GM19467 (cell line): ENCODE measurements around the gene ATP6V1B1.

ENCODE experiments used
- ATAC-seq: cut with Tn5 transposase; IDR thresholded peaks from one replicate; pipeline ENCODE4 v1.9.1; 2021; ENCODE audit warnings: mild to moderate bottlenecking, moderate library complexity; ENCODE audit not compliant: unreplicated experiment

ATP6V1B1 gene

DNA sequence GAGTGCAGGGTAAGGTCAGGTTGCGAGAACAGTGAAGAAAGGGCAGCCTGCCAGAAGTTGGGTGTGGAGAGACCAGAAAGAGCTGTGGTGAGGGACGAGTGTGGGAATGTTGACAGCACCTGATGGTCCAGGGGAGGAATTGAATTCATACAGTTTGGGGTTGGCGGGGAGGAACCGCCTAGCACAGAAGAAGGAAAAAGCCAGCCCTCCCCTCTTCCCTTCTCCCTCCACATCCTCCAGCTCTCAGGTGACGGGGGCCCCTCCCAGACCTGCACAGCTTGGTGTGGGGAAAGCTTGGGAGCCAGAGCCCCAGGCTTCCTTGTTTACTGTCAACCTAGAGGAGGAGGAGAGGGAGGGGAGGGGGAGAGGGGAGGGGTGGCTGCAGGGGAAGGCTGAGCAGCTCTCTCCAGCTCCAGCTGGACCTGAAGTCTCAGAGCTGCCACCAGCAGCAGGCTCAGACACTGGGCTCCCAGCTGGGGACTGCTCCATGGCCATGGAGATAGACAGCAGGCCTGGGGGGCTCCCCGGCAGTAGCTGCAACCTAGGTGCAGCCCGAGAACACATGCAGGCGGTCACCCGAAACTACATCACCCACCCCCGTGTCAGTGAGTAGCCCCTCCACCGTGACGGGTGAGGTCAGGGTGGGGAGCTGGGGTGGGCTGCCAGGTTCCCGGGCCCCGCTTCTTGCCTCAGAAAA is at the start of gene ATP6V1B1:
Gene ATP6V1B1 (plus strand): TSS at position 433 of the 697 bp plus-strand sequence. CDS start 55 bp downstream, at position 488.
- ATAC-seq = no peak

DNA sequence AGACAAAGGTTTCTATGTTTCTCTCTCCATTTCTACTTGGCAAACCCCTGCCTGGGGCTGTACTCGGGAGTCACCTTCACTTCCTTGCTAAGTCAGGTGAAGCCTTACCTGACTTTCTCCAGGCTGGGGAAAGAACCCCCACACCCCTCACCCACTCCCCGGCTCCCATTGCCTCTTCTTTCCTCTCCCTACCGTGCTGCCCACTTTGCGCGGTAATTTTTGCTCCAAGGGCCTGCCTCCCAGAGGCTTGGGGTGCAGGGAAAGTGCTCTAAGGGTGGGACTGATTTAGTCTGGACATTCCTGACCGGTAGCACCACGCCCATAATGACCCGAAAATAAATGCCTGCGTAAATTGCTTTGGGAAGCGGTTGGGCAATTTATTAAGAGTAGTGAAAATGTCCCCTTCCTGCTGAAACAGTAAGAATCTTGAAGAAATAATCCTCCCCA is 49.1 kb upstream of the ATP6V1B1 start:
- ATAC-seq = no peak

DNA sequence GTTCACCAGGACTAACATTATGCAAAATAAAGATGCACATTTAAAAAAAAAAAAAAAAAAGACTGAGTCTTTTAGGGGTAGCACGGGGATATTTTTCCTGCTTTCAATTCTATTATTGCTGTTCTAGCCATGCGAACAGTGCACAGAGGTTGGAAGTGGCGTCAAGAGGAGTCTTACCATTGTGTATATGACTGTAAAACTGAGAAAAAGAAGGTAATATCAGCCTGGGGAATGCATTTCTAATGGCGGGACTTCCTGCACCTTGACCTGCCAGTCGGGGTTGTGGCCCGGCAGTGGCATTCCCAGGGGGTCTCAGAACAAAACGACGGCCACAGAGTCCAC is 48.5 kb upstream of the ATP6V1B1 start:
- ATAC-seq = no peak

DNA sequence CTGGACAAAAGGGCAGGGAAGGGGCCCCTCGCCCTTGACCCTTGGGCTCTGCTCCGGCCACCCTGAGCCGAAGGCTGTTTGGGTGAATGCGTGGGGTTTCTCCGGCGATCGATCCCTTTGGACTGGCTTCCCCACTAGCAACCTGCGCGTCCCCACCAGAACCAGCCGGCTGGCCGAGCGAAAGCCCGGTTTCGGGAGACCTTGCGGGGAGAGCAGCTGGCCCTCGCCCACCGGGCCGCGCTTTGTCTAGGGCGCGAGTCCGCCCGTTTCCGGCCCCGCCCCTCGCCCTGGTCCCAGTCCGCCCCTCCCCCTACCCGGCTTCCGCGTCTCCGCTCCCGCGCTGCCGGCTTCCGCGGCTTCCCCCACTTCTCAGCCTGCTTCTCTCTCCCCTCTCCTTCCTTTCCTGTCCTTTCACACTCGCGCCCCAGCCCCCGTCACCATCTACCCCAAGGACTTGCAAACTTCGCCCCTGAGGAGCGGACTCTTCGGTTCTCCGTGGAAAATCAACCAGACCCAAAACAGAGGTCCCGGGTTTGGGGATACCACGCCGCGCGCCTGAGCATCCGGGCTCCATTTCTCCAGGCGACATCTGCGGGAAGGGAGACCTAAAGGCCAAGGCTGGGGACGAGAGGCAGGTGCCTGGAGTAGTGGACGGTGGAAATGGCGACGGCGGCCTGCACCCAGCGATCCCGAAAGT is 48.0 kb upstream of the ATP6V1B1 start:
- ATAC-seq = no peak

DNA sequence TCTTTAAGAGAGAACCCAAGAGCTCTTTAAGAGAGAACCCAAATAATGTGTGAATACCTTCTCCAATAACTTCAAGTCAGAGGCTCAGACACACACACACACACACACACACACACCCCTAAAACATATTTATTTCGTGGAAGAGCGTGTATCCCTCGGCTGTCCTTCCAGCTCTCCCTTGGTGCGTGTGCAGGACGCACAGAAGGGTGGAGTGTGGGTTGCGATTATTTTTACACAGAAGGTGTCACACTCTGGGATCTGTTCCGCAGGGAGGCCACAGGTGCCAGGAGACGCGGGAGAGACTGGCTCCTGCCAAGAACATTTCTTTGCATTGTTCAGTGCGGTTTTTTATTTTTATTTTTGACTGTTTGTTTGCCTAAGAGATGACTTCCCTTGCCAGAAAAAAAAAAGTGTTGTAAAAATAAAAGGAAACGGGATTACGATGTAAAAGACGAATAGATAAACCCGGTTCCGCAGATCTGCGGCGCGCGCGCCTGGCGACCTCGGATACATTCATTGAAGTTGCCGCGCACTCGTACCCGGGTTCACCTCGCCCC is 47.3 kb upstream of the ATP6V1B1 start:
- ATAC-seq = no peak

DNA sequence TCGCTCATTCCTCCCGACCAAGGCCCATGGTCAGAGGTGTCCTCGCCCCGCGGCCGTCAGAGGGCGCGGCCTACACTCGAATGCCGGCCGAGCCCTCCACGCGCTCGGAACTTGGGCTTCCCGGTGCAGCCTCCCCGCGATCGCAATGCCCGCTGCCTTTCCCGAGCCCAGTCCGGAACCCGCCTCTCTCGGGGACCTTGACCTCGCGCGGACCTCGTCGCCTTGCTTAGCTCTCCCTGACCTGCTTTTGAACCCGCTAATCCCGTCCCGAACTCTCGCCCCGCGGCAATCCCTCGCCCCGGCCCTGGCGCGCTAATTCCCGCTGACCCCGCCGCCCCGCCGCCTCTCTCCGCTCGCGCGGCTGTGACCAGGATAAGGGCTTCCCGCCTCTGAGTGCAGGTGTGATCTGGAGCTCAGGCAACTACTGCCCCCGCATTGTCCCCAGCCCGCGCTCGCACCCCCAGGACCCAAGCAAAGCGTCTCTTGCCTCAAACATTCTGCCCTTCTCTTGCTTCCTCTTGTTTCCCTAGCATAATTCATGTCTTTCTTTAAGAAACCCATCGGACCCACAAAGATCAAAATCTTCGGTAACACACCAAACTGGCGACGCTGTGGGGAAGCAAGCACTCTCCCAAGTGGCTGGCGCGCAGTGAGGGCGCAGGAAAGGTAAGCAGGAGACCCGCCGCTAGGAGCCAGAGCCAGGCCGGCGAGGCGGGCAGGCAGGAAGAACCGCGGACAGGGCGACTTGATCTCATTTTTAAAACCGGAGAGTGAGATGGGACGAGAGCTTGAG is 46.6 kb upstream of the ATP6V1B1 start:
- no peak for ATAC-seq

DNA sequence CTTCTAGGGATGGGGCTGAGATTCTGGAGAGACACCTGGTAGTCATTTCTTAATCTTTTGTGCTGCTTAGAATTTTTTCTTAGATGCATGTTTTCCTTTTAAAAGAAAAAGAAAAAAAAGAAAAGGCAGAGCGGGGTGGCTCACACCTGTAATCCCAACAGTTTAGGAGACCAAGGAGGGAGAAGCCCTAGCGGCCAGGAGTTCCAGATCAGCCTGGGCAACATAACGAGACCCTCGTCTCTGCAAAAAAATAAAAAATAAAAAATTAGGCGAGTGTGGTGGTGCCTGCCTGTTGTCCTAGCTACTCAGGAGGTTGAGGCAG is 46.0 kb upstream of the ATP6V1B1 start:
- no peak for ATAC-seq

DNA sequence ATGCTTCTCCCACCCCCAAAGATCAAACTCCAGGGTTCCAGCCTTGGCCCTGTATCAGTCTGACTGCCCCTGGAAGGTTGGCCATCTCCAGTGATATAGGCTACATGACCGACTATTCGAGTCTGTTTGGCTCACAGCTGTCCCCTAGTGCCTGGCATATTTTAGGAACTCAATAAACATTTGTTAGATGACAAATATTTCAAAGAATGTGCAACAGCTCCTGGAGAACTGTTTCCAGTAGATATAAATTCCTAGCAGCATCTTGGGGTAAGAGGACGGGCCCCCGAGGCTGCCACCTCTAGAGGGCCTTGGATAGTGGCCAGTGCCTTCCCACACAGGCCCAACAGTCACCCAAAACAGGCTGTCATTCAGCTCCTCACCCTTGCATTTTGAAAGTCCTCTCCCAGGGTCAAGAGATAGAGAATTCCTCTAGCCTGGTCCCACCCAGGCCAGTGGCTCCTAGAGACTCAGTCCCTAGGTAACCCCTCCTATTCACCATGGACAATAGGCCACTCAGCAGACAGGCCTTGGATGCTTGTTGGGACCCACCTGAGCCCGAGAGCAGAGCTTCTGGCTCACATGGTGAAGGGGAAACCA is 45.1 kb upstream of the ATP6V1B1 start:
- no peak for ATAC-seq

DNA sequence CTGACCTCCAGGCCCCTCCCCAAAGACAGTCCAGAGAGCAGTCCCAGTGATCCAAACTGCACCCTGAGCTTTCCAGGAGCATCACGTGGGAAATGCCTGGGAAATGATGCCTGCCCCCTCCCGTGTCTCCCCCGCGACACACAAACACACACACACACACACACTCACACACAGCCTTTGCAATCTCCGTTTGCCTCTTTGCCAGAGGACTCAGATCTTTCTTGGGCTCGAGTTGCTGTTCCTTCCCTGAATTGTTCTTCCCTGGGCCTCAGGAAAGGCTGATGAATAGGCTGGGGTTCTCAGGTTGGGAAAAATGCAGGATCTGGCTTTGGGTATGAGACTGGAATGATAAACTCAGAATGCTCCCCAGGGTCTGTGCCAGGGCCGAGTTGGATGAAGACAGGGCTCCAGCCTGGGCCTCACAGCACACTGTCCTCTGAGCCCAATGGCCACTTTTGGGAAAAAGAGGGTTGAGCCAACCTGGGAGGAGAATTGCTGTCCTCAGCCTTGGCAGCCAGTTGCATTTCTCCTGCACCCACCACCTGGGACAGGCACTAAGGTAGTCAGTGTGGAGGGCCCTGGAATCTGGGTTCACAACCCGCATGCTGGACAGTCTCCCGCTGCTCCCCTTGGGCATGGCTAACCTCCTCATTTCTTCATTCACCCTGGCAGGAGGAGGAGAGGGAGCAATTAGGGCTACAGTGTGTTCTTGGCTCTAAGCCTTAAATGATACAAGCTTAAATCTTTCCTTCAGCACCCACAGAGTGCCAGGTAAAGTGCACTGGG is 43.9 kb upstream of the ATP6V1B1 start:
- no peak for ATAC-seq

DNA sequence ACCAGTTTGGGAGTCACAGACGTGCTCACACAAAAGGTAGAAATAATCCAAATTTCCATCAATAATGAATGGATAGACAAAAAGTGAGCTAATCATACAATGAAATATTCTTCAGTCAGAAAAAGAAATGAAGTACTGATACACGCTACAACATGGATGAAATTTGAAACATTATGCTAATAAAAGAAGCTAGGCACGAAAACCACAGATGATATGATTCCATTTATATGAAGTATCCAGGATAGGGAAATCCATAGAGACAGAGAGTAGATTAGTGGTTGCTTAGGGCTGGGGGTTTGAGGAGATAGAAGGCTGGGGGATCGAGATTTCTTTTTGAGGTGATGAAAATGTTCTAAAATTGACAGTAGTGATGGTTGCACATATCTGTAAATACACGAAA is 43.0 kb upstream of the ATP6V1B1 start:
- ATAC-seq = no peak

DNA sequence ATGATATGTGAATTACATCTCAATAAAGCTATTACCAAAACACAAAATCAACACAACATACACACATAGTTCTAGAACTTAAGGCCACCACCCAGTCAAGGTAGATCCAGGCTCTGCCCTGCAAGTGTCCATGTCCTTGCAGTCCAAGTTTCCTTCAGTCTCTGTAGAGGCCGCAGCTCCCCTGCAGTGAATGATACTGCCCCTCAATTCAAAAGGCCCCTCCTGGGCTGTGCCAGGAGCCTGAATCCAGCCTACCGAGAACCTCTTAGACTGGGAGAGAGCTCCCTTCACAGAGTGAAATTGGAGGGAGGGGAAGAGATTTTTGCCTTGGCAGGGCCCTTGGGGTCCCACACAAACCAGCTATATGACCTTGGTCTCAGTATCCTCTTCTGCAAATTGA is 42.5 kb upstream of the ATP6V1B1 start:
- no peak for ATAC-seq

DNA sequence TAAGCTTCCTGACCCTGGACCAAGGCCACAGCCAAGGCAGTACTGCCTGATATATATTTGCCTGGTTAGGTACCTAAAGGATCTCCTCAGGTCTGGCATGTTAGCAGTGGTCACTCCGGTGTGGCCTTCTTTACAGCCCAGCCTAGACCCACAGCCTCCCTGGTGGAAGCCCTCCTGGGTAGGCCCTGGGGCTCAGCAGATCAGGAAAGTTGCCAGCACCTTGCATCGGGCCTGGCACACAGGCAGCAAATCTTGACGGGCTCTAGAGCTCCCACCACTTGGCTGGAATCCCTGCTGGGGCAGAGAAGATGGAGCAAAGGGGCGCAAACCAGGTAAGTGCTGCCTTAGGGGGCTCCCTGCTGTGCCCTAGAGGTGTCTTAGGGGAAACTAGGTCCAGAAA is 40.9 kb upstream of the ATP6V1B1 start:
- ATAC-seq = no peak

DNA sequence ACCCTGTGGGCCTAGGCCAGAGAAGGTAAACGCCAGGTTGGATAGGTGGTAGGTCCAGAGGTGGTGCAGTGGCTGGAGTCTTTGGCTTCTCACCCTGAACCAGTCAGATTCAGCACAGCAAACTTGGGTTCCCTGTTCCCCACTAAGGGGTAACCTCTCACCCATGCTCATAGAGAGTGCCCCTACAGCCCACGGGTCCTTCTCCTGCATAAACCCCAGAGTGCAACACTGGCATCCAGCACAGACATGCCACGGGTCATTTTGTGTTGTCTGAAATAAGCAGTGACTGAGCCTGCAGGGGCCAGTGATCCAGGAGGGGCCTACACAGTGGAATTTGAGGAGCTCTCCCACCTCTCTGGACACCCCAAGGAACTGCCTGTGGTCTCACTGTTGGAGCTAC is 40.5 kb upstream of the ATP6V1B1 start:
- no peak for ATAC-seq

DNA sequence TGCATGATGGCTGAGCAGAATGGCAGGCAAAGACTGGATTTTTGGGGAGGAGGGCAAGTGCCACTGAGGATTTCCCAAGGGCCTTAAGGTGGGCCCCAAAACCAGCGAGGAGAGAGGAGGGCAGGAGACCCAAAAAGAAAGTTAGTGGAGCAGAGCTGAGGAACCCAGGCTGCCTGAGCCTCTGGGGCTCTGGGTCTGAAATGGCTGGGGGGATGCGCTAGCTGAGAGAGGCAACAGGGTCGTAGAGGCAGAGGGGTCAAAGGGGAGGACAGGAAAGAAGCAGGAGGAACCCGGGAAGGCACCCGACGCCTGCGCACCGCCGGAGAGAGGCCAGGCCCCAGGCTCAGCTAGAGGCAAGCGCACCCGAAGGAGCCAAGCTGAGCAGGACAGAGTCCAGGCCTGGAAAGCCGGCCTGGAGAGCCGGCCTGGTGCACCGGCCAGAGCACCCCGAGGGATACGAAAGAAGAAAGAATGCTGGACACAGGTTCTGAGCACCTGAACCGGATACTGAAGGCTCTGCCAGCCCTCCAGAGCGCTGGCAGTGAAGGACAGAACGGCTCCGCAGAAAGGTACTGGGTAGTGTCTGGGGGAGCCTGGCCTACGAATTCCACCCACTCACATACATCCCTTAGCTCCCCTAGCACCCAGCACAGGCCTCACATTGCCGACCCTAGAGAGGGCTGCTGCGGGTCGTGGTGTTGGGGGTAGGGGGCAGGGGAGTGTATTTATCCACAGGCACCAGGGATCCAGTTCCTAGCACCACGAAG is 39.5 kb upstream of the ATP6V1B1 start:
- no peak for ATAC-seq

DNA sequence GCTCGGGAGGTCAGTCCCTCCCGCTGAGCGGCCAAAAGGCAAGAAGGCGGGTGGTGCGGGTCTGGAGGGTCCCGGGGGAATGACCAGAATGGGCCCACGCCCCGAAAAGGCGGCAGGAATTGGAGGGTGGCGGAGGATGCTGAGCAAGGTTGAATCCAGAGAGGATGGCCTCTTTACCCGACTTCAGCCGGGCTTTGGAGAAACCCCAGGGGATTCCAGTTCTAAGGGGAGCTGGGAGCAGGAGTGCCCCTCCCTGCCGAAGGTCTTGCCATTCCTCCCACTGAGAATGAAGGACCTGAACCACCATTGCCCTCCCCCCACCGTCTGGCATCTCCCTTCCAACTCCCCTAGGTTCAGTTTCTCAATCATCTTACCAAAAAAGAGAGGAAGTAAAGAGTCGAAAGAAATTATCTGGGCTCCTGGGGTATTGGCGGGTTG is 38.9 kb upstream of the ATP6V1B1 start:
- no peak for ATAC-seq

DNA sequence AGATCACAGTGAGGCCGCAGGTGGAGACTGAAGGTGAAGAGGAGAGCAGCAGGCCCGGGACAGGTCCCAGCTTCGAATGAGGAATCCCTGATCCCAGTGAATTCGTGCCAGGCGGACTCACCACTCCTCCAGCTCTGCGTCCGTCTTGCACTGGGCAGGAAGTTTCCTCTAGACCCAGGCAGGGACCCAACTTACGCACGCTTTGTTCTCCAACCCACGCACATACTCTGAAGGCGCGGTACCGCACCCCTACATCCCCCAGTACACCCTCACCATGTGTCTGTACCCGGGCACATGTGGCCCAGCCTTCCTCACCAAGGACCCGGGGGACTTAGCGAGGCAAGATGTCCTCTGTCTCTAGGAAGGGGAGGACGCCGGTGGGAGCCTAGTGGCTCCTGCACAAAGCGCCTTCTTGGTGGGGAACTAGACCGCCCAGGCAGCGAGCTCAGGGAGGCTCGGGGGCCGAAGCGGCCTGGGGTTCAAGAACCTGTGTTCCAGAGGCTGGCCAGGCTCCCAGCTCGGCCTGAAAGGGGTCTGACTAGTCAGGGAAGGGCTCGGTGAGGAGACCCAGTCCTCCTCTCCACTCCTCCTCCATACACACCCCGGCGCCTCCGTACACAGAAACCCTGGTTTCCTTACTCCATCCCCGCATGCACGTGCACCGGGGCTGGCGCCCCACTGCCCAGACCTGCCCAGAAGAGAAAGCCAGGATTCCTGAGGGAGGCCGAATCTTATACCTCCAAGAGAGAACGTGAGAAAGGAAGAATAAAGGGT is 38.3 kb upstream of the ATP6V1B1 start:
- ATAC-seq = no peak

DNA sequence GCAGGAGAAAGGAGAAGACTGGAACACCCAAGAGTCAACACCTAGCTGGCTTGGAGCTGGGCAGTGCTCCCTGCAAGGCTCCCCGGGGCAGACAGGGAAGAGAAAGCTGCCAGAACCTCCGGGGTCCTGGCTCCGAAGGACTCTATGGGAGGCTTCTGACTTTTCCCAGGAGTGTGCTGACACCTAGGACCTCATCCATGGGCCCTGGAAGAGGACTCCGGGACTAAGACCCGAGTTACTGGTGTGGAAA is 37.8 kb upstream of the ATP6V1B1 start:
- no peak for ATAC-seq

DNA sequence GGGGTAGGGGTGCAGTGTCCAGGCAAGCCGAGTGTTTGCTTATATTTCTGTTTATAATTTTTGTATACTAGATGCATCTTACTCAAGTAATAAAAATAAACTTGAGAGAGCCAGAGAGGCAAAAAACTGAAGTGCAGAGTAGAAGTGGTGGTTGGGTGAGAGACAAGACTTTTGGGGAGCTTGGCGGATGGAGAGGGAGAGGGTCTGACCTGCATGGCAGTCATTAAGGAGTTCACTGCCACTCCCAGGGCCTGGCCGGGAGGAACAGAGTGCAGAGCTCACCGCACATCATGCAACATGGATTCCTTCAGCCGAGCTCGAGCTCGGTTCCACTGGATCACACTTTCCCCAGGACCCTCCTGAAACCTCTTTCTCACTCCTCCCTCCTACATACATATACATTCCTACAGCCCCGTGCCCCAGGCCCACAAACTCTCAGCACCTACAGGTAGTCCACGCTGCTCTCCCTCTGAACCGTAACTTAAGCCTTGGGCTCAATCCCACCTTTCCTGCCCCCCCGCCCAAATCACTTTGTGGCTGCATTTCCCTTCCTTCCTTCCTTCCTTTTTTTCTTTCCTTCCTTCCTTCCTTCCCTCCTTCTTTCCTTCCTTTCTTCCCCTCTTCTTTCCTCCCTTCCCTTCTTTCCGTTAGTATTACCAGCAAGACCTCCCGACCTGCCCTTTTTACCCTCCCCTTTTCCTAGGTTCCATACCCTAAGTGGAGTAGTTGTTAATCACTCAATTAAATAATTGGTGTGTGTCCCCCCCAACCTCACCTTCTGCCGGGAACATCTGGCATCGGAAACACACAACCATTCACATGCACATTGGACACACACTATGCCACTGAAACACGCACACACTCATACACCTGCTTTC is 37.1 kb upstream of the ATP6V1B1 start:
- ATAC-seq = no peak
